Suprapubic skin (tissue), 4 donors: ENCODE data around the gene HES2. TPM values are rescaled to one million over a fixed set of nuclear protein-coding genes. Genes with fewer than 3 reads are reported as not detected.
"Not testable (repeated sequence)": the region's sequence is repeated elsewhere in the genome, so short reads cannot be mapped to it uniquely, and the experiment has no call there.

ENCODE experiments used
- DNase-seq, 2 donors: peaks; one replicate each; pipeline ENCODE4 v3.0.0-alpha.2; 2019; ENCODE audit warnings: low spot score in 2 of 2
- H3K27ac ChIP-seq: fragments of 200-600 bp; sonication (generic); one replicate; pipeline ENCODE4 v1.5.1; 2019
- H3K27me3 ChIP-seq: fragments of 200-600 bp; sonication (generic); one replicate; pipeline ENCODE4 v1.5.1; 2019
- H3K36me3 ChIP-seq: fragments of 200-600 bp; sonication (generic); one replicate; pipeline ENCODE4 v1.5.1; 2019
- H3K4me1 ChIP-seq: fragments of 200-600 bp; sonication (generic); one replicate; pipeline ENCODE4 v1.5.1; 2019
- H3K4me3 ChIP-seq: fragments of 200-600 bp; sonication (generic); one replicate; pipeline ENCODE4 v1.5.1; 2019; ENCODE audit warnings: mild to moderate bottlenecking
- H3K9me3 ChIP-seq: fragments of 200-600 bp; sonication (generic); one replicate; pipeline ENCODE4 v1.5.1; 2019
- EP300 ChIP-seq: sonication (generic); formaldehyde crosslinking; IDR thresholded peaks from one replicate; pipeline ENCODE4 v1.6.1; 2017; ENCODE audit warnings: antibody characterized with exemption
- POLR2A ChIP-seq, 2 donors: fragments of 450-650 bp; IDR thresholded peaks; one replicate each; pipeline ENCODE4 v1.6.1; 2017; ENCODE audit warnings: antibody characterized with exemption in 2 of 2, mild to moderate bottlenecking in 2 of 2, moderate library complexity in 2 of 2
- POLR2AphosphoS5 ChIP-seq, 3 donors: sonication (generic); formaldehyde crosslinking; IDR thresholded peaks; one replicate each; pipeline ENCODE4 v1.6.1; 2017; ENCODE audit warnings: antibody characterized with exemption in 3 of 3
- WGBS: methylation state at CpG from one replicate; pipeline ENCODE4 v1.1.5; 2018; 5-methylcytosine and 5-hydroxymethylcytosine counted together
- total RNA-seq, 4 donors: library from RNA; depleted of rRNA; stranded (reverse); fragments of >200 nt; gene quantifications; one replicate each; pipeline ENCODE4 v1.1.0, GENCODE V29; 2016
- TF ChIP-seq, protein P1 (sequence below), 2 donors: fragments of 200-600 bp in 1 of 2; fragments of 450-650 bp in 1 of 2; sonication (generic) in 1 of 2; IDR thresholded peaks; one replicate each; pipeline ENCODE4 v1.5.1; 2016 to 2019; ENCODE audit warnings: antibody characterized with exemption in 2 of 2, mild to moderate bottlenecking in 1 of 2, moderate library complexity in 1 of 2

Gene HES2
- total RNA-seq, 4 donors from 2014 or later, result 18.2 to 36.4 (median 24.9) TPM

DNA sequence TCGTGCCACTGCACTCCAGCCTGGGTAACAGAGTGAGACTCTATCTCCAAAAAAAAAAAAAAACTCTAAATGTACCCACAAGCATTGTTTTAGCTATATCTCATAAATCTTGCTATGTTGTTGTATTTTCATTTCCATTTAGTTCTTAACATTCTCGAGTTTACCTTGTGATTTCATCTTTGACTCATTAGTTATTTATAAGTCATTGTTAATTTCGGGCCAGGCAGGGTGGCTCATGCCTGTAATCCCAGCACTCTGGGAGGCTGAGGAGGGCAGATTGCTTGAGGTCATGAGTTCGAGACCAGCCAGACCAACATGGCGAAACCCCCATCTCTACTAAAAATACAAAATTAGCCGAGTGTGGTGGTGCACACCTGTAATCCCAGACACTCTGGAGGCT is 11.7 kb downstream of the HES2 start:
- Histone ChIP-seq H3K4me1 (peaks cover 3% of the 10 kb centered on the region), H3K27me3 (peaks cover 4% of the 10 kb centered on the region), H3K36me3 (no peaks in the 10 kb centered on the region), H3K27ac (no peak overlapping the region), H3K4me3 (no peak overlapping the region), H3K9me3 (no peaks in the 10 kb centered on the region)
- 76% methylated on average over 6 of the region's 6 CpGs for WGBS
- TF ChIP-seq POLR2A (IDR thresholded peaks at IDR 0.05) (no peak), EP300 (no peak)
- TF ChIP-seq, protein P1, sequence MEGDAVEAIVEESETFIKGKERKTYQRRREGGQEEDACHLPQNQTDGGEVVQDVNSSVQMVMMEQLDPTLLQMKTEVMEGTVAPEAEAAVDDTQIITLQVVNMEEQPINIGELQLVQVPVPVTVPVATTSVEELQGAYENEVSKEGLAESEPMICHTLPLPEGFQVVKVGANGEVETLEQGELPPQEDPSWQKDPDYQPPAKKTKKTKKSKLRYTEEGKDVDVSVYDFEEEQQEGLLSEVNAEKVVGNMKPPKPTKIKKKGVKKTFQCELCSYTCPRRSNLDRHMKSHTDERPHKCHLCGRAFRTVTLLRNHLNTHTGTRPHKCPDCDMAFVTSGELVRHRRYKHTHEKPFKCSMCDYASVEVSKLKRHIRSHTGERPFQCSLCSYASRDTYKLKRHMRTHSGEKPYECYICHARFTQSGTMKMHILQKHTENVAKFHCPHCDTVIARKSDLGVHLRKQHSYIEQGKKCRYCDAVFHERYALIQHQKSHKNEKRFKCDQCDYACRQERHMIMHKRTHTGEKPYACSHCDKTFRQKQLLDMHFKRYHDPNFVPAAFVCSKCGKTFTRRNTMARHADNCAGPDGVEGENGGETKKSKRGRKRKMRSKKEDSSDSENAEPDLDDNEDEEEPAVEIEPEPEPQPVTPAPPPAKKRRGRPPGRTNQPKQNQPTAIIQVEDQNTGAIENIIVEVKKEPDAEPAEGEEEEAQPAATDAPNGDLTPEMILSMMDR (IDR thresholded peaks at IDR 0.05), result no peak
- DNase-seq, result no peak

DNA sequence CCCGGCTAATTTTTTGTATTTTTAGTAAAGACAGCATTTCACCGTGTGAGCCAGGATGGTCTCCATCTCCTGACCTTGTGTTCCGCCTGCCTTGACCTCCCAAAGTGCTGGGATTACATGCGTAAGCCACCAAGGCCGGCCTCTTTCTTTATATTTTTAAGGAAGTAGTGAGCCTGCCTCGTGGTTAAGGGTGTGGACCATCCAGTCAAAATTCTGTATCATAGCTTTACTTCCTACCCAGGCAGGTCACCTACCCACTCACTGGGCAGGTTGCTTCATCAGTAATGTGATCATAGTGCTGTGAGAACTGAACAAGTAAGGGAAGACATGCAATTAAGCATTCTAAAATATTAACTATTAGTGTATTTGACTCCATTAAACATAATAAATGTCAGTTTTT is 18.0 kb downstream of the HES2 start:
- Histone ChIP-seq H3K36me3 (no peaks in the 10 kb centered on the region), H3K4me1 (peaks cover 3% of the 10 kb centered on the region), H3K9me3 (no peaks in the 10 kb centered on the region), H3K27me3 (no peaks in the 10 kb centered on the region), H3K27ac (no peak overlapping the region), H3K4me3 (no peak overlapping the region)
- TF ChIP-seq, protein P1 (IDR thresholded peaks at IDR 0.05), result no peak
- TF ChIP-seq POLR2A (IDR thresholded peaks at IDR 0.05), result no peak
- TF ChIP-seq EP300, result no peak
- TF ChIP-seq POLR2AphosphoS5 (IDR thresholded peaks at IDR 0.05), result no peak
- WGBS, result 46% methylated on average over 6 of the region's 6 CpGs
- no peak for DNase-seq

DNA sequence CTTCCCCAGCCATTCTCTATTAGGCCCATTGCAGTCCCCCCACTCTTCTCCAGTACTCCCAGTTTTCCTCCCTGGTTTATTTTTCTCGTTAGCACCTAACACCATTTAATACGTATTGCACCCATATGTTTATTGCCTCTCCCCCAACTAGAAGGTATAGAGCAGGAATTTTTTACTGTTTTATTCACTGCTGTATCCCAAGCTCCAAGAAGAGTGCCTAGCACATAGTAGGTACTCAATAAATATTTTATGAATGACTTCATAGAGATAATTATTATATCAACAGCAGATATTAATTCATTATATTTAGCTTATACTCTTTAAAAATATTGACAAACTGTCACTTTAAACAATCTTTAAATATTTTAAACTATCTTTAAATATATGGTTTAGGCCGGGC is 20.4 kb downstream of the HES2 start:
- H3K36me3 ChIP-seq, result no peaks in the 10 kb centered on the region
- no peaks in the 10 kb centered on the region for H3K27me3 ChIP-seq
- H3K4me3 ChIP-seq, result no peak overlapping the region
- H3K9me3 ChIP-seq, result no peaks in the 10 kb centered on the region
- TF ChIP-seq POLR2A (IDR thresholded peaks at IDR 0.05) (no peak), POLR2AphosphoS5 (IDR thresholded peaks at IDR 0.05) (no peak), EP300 (no peak)
- TF ChIP-seq, protein P1 (IDR thresholded peaks at IDR 0.05), result no peak
- H3K27ac ChIP-seq, result no peak overlapping the region
- peaks cover under 1% of the 10 kb centered on the region for H3K4me1 ChIP-seq
- WGBS, result 88% methylated on average over 3 of the region's 3 CpGs
- DNase-seq, result no peak

DNA sequence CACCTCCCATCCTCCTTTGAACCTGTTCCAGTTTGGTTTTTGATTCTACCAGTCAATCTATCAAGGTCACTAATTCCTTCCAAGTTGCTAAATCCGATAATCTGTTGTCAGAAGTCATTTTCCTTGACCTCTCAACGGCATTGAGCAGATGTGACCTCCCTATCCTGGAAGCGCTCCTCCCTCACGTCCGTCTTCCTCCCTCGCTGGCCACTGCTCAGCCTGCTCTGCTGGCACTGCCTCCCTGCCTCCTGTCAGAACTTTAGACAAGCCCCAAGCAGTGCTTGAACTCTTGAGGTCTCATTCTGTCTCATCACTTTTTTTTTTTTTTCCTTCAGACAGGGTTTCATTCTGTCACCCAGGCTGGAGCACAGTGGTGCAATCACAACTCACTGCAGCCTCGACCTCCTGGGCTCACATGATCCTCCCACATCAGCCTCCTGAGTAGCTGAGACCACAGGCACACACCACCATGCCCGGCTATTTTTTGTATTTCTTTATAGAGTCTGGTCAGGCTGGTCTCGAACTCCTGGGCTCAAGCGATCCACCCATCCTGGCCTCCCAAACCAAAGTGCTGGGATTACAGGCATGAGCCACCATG is 21.8 kb downstream of the HES2 start:
- WGBS, result 75% methylated on average over 10 of the region's 10 CpGs
- DNase-seq, result no peak
- peaks cover 8% of the 10 kb centered on the region for H3K4me1 ChIP-seq
- H3K9me3 ChIP-seq, result no peaks in the 10 kb centered on the region
- TF ChIP-seq POLR2A (IDR thresholded peaks at IDR 0.05), result no peak
- TF ChIP-seq, protein P1 (IDR thresholded peaks at IDR 0.05), result no peak
- H3K4me3 ChIP-seq, result no peak overlapping the region
- H3K36me3 ChIP-seq, result no peaks in the 10 kb centered on the region
- no peaks in the 10 kb centered on the region for H3K27me3 ChIP-seq
- no peak overlapping the region for H3K27ac ChIP-seq

DNA sequence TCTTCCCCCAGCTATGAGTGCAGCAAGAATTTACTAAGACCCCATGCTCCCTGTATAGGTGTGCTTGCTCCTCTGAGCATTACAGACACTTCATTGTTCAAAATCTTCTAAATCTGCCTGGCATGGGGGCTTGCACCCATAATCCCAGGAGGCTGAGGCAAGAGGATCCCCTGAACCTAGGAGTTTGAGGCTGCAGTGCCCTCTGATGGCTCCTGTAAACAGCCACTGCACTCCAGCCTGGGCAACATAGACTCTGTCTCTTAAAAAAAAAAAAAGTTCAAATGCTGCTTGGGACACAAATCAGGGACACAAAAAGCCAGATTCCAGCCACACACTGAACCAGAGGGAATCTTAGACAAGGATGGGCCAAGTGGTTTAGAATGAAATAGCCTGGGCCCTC is 22.7 kb downstream of the HES2 start:
- TF ChIP-seq, protein P1 (IDR thresholded peaks at IDR 0.05), result no peak
- TF ChIP-seq POLR2AphosphoS5 (IDR thresholded peaks at IDR 0.05) (no peak), POLR2A (IDR thresholded peaks at IDR 0.05) (no peak), EP300 (no peak)
- H3K27me3 ChIP-seq, result no peaks in the 10 kb centered on the region
- H3K4me3 ChIP-seq, result no peak overlapping the region
- H3K36me3 ChIP-seq, result no peaks in the 10 kb centered on the region
- H3K4me1 ChIP-seq, result peaks cover 17% of the 10 kb centered on the region
- DNase-seq, result no peak
- H3K9me3 ChIP-seq, result no peaks in the 10 kb centered on the region
- no peak overlapping the region for H3K27ac ChIP-seq

DNA sequence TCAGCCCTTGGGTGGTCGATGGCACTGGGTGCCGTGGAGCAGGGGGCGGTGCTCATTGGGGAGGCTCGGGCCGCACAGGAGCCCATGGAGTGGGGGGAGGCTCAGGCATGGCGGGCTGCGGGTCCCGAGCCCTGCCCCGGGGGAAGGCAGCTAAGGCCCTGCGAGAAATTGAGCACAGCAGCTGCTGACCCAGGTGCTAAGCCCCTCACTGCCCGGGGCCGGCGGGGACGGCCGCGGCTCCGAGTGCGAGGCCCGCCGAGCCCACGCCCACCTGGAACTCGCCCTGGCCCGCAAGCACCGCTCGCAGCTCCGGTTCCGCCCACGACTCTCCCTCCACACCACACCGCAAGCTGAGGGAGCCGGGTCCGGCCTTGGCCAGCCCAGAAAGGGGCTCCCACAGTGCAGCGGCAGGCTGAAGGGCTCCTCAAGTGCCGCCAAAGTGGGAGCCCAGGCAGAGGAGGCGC is 23.9 kb downstream of the HES2 start:
- not testable (repeated sequence) for H3K9me3 ChIP-seq, H3K4me3 ChIP-seq, DNase-seq, H3K27ac ChIP-seq, H3K36me3 ChIP-seq, H3K27me3 ChIP-seq
- peaks cover 20% of the 10 kb centered on the region for H3K4me1 ChIP-seq
- 80% methylated on average over 1 of the region's 34 CpGs for WGBS

DNA sequence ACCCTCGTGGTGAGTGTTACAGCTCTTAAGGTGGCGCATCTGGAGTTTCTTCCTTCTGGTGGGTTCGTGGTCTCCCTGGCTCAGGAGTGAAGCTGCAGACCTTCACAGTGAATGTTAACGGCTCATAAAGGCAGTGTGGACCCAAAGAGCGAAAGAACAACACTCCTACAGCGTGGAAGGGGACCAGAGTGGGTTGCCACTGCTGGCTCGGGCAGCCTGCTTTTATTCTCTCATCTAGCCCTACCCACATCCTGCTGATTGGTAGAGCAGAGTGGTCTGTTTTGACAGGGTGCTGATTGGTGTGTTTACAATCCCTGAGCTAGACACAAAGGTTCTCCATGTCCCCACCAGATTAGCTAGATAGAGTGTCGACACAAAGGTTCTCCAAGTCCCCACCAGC is 24.6 kb downstream of the HES2 start:
- H3K4me3 ChIP-seq, H3K27me3 ChIP-seq, H3K36me3 ChIP-seq, H3K27ac ChIP-seq, DNase-seq, H3K9me3 ChIP-seq: not testable (repeated sequence)
- H3K4me1 ChIP-seq, result peaks cover 20% of the 10 kb centered on the region
- WGBS, result 95% methylated on average over 8 of the region's 8 CpGs
